Upper lobe of right lung (tissue), 1 donor: ENCODE data around the gene TFIP11. TPM values are rescaled to one million over a fixed set of nuclear protein-coding genes. Genes with fewer than 3 reads are reported as not detected.

Experiments used
- ATAC-seq: fragments of 200-7000 bp; cut with Tn5 transposase; one replicate; pipeline ENCODE4 v1.9.1; 2020; ENCODE audit warnings: mild to moderate bottlenecking, moderate library complexity
- DNase-seq: peaks from one replicate; pipeline ENCODE4 v3.0.0-alpha.2; 2020
- H3K27ac ChIP-seq: fragments of 200-600 bp; one replicate; pipeline ENCODE4 v1.8.0; 2022
- H3K27me3 ChIP-seq: fragments of 200-600 bp; one replicate; pipeline ENCODE4 v1.8.0; 2022; ENCODE audit warnings: mild to moderate bottlenecking
- H3K36me3 ChIP-seq: fragments of 200-600 bp; one replicate; pipeline ENCODE4 v1.8.0; 2022
- H3K4me1 ChIP-seq: fragments of 200-600 bp; one replicate; pipeline ENCODE4 v1.8.0; 2022
- H3K4me3 ChIP-seq: fragments of 200-600 bp; one replicate; pipeline ENCODE4 v1.8.0; 2022; ENCODE audit warnings: mild to moderate bottlenecking
- H3K9me3 ChIP-seq: fragments of 200-600 bp; one replicate; pipeline ENCODE4 v1.8.0; 2022
- CTCF ChIP-seq: fragments of 200-600 bp; IDR thresholded peaks from one replicate; pipeline ENCODE4 v1.8.0; 2022; ENCODE audit warnings: antibody characterized with exemption
- intact Hi-C: fragments of 100-400 bp; cut with DNase I; formaldehyde crosslinking; loops from one replicate; pipeline ENCODE4 v1.11.0; 2022
- microRNA-seq: library from miRNA; unstranded; fragments of <30 nt; microRNA quantifications from one replicate; pipeline ENCODE4 v1.2.0, GENCODE V29; 2020; ENCODE audit warnings: borderline microRNAs expressed
- total RNA-seq: library from RNA; stranded (reverse); fragmentation: NEBNext Ultra II Directional; extraction: Animal tissue kit (Norgen Biotek cat#: 25700); gene quantifications from one replicate; pipeline ENCODE4 v1.2.1, GENCODE V29; 2021
- donor health status: DM: no; HTN: yes; CAD: no; lungs with severe emphysema.

TFIP11 gene
- total RNA-seq, 1 donor from 2014 or later: 33.1 TPM

GRCh38 chr22:26442086-26442756, 70.1 kb downstream of the TFIP11 start:
- no peaks in the 10 kb centered on the region for H3K27me3 ChIP-seq
- ATAC-seq (no peak), DNase-seq (no peak)
- no peak overlapping the region for H3K27ac ChIP-seq
- intact Hi-C loops: no loop called here
- H3K4me3 ChIP-seq: no peak overlapping the region
- no peak for TF ChIP-seq CTCF
- no peaks in the 10 kb centered on the region for H3K4me1 ChIP-seq
- no peaks in the 10 kb centered on the region for H3K9me3 ChIP-seq
- H3K36me3 ChIP-seq: no peaks in the 10 kb centered on the region

Small RNAs within 50 kb of the gene (microRNA-seq; reads per million reads assigned to microRNA genes)
- gene MIR548J: 1.3 reads per million

Other genes starting within 250 kb of the TFIP11 start
- 1.2 TPM for gene ASPHD2, start 83.2 kb downstream of the TFIP11 start, total RNA-seq
- 31.0 TPM for gene HPS4, start 28.7 kb downstream of the TFIP11 start, total RNA-seq
- gene SRRD, start 28.6 kb downstream of the TFIP11 start, total RNA-seq: 14.6 TPM
- 83.1 TPM for gene TPST2, start 77.7 kb upstream of the TFIP11 start, total RNA-seq
- gene CRYBB1, start 105.6 kb upstream of the TFIP11 start, total RNA-seq: 0.55 TPM
- gene CRYBA4, start 109.5 kb upstream of the TFIP11 start, total RNA-seq: not detected
- gene MIAT, start 145.1 kb upstream of the TFIP11 start, total RNA-seq: 6.1 TPM